Measurements from ENCODE around the gene NEK4.

The NEK4 gene

GRCh38 chr3:52784931-52785590 lies 14.3 kb upstream of the NEK4 start:
- TF ChIP-seq CTCF (IDR thresholded peaks at IDR 0.05; ENCODE audit: low read depth, low read length, missing control alignments), result no peak
- DNase-seq (ENCODE audit: low read depth), result no peak
- H3K4me3 ChIP-seq (ENCODE audit: low read depth, low read length), result no peak overlapping the region

- no peak for DNase-seq (ENCODE audit: low read depth)
- no peak overlapping the region for H3K4me3 ChIP-seq (ENCODE audit: low read depth, low read length)
- no peak for TF ChIP-seq CTCF (IDR thresholded peaks at IDR 0.05; ENCODE audit: low read depth, low read length, missing control alignments)
These were observed 13.4 kb upstream of the NEK4 start for GRCh38 chr3:52784021-52784621.

GRCh38 chr3:52783211-52783555 lies 12.4 kb upstream of the NEK4 start:
- no peak for DNase-seq (ENCODE audit: low read depth)
- no peak for TF ChIP-seq CTCF (IDR thresholded peaks at IDR 0.05; ENCODE audit: low read depth, low read length, missing control alignments)
- no peak overlapping the region for H3K4me3 ChIP-seq (ENCODE audit: low read depth, low read length)

GRCh38 chr3:52782412-52783210 lies 11.9 kb upstream of the NEK4 start:
- no peak for TF ChIP-seq CTCF (IDR thresholded peaks at IDR 0.05; ENCODE audit: low read depth, low read length, missing control alignments)
- no peak for DNase-seq (ENCODE audit: low read depth)
- H3K4me3 ChIP-seq (ENCODE audit: low read depth, low read length), result no peak overlapping the region

GRCh38 chr3:52781741-52782140 lies 11.0 kb upstream of the NEK4 start:
- DNase-seq (ENCODE audit: low read depth), result no peak
- TF ChIP-seq CTCF (IDR thresholded peaks at IDR 0.05; ENCODE audit: low read depth, low read length, missing control alignments), result no peak

GRCh38 chr3:52779837-52780585 lies 9.3 kb upstream of the NEK4 start:
- DNase-seq (ENCODE audit: low read depth), result no peak
- H3K4me3 ChIP-seq (ENCODE audit: low read depth, low read length), result no peak overlapping the region
- TF ChIP-seq CTCF (IDR thresholded peaks at IDR 0.05; ENCODE audit: low read depth, low read length, missing control alignments), result no peak

More at GRCh38 chr3:52781741-52782140, 11.0 kb upstream of the NEK4 start:
- H3K4me3 ChIP-seq (ENCODE audit: low read depth, low read length), result no peak overlapping the region

All from GM12864 (cell line).